NCI-H128 (cell line): ENCODE measurements around the gene PKHD1.
A peak's percentile ranks its signal among the peaks of the same experiment; 100 is the strongest.
"Not testable (repeated sequence)": the region's sequence is repeated elsewhere in the genome, so short reads cannot be mapped to it uniquely, and the experiment has no call there.

Experiments used
- DNase-seq: peaks from one replicate; lab custom pipeline; 2025; ENCODE audit not compliant: unreplicated experiment; lab: John Stamatoyannopoulos, UW

PKHD1 gene

GRCh38 chr6:51995214-51995755, 92.1 kb downstream of the PKHD1 start:
- no peak for DNase-seq

GRCh38 chr6:51992876-51993275, 94.5 kb downstream of the PKHD1 start:
- DNase-seq, result no peak

- no peak for DNase-seq
Measured at GRCh38 chr6:51989789-51990188, 97.6 kb downstream of the PKHD1 start.

GRCh38 chr6:51986864-51987263, 100.5 kb downstream of the PKHD1 start:
- DNase-seq, result no peak

GRCh38 chr6:51983564-51983963, 103.8 kb downstream of the PKHD1 start:
- DNase-seq, result no peak

GRCh38 chr6:51982695-51983094, 104.7 kb downstream of the PKHD1 start:
- not testable (repeated sequence) for DNase-seq

GRCh38 chr6:51976374-51976773, 111.0 kb downstream of the PKHD1 start:
- DNase-seq, result no peak

- DNase-seq, result no peak
Measured at GRCh38 chr6:51972659-51973058, 114.8 kb downstream of the PKHD1 start.

GRCh38 chr6:51968265-51968664, 119.1 kb downstream of the PKHD1 start:
- DNase-seq, result no peak

- DNase-seq, result no peak
Measured at GRCh38 chr6:51965222-51965801, 122.1 kb downstream of the PKHD1 start.

- DNase-seq, result no peak
Measured at GRCh38 chr6:51963980-51964379, 123.4 kb downstream of the PKHD1 start.

GRCh38 chr6:51962354-51962753, 125.1 kb downstream of the PKHD1 start:
- DNase-seq, result no peak

GRCh38 chr6:51960419-51960818, 127.0 kb downstream of the PKHD1 start:
- DNase-seq, result no peak

- DNase-seq, result peak; percentile 25
Measured at GRCh38 chr6:51959744-51960383, 127.5 kb downstream of the PKHD1 start.

GRCh38 chr6:51954681-51955080, 132.7 kb downstream of the PKHD1 start:
- DNase-seq, result no peak

- no peak for DNase-seq
Measured at GRCh38 chr6:51953246-51953645, 134.2 kb downstream of the PKHD1 start.

GRCh38 chr6:51951924-51952323, 135.5 kb downstream of the PKHD1 start:
- DNase-seq, result no peak

- no peak for DNase-seq
Measured at GRCh38 chr6:51949526-51949925, 137.9 kb downstream of the PKHD1 start.

- DNase-seq, result not testable (repeated sequence)
Measured at GRCh38 chr6:51939695-51940094, 147.7 kb downstream of the PKHD1 start.

GRCh38 chr6:51936531-51937290, 150.7 kb downstream of the PKHD1 start:
- no peak for DNase-seq

- no peak for DNase-seq
Measured at GRCh38 chr6:51934098-51934497, 153.3 kb downstream of the PKHD1 start.

GRCh38 chr6:51932956-51933355, 154.5 kb downstream of the PKHD1 start:
- no peak for DNase-seq
